IPS-11a (cell line): ENCODE measurements around the gene INS.

ENCODE experiments used
- H3K4me3 ChIP-seq: one replicate; pipeline ENCODE4 v1.5.1; 2013; ENCODE audit warnings: low read depth, low read length, control low read depth

Gene INS

DNA sequence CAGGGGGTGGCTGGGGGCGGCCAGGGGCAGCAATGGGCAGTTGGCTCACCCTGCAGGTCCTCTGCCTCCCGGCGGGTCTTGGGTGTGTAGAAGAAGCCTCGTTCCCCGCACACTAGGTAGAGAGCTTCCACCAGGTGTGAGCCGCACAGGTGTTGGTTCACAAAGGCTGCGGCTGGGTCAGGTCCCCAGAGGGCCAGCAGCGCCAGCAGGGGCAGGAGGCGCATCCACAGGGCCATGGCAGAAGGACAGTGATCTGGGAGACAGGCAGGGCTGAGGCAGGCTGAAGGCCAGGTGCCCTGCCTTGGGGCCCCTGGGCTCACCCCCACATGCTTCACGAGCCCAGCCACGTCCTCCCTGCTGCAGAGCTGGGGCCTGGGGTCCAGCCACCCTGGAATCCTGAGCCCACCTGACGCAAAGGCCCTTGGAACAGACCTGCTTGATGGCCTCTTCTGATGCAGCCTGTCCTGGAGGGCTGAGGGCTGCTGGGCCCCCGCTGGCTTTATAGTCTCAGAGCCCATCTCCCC is at the start of gene INS:
Gene INS, minus strand, starts transcription at position 474 of the 524 bp plus-strand sequence. Its CDS starts 238 bp downstream, at position 236.
- no peak within 1 kb of the TSS for H3K4me3 ChIP-seq

DNA sequence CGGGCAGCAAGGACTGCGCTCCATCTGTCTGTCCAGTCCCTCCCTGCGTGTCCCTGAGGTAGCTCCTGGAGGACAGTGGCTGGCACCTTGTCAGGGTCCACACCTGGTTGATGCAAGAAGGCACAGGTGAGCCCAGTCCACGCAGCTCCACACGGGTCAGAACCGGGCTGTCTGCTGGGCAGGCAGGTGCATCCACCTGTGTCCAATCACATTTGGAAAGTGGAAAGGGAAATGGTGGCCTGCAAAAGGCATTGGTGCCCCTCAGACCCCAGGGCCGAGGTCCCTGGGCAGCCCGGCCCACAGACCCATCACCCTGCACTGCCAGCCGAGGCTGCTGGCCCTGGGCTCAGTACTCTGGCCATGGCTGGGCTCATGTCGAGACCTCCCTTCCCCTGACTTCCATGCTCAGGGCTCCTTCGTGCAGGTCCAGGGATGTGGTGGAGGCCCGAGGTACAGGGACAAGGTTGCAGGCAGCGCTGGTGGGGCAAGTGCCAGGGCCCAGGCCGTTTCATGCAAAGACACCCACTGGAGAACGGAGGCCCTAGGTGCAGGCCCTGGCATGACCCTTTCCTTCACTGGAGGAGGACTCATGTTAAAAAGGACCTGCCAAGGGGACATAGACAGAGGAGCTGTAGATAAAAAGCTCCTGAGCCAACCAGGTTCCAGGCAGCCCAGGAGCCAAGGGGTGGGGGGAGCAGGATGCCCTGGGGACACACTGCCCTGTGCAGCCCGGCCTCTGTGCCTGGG is 49.5 kb upstream of the INS start:
- H3K4me3 ChIP-seq, result no peak overlapping the region

DNA sequence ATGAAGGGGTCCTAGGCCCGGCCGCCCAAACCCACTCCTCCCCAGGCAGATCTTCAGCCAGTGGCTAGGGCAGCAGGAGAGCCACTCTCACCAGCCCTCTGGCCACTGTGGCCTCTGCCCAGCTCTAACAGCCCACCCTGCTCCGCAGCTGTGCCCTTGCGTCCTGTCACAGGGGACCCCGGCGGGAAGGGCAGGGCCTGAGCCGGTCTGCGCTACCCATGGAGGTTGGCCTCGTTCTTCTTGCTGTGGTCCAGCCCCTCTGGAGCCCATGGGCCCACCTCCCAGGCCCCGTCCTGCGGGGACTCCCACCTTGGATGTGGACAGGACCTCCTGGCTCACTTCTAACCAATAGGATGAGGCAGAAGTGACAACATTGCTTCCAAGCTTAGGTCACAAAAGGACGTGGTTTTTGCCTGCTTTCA is 48.9 kb upstream of the INS start:
- no peak overlapping the region for H3K4me3 ChIP-seq

DNA sequence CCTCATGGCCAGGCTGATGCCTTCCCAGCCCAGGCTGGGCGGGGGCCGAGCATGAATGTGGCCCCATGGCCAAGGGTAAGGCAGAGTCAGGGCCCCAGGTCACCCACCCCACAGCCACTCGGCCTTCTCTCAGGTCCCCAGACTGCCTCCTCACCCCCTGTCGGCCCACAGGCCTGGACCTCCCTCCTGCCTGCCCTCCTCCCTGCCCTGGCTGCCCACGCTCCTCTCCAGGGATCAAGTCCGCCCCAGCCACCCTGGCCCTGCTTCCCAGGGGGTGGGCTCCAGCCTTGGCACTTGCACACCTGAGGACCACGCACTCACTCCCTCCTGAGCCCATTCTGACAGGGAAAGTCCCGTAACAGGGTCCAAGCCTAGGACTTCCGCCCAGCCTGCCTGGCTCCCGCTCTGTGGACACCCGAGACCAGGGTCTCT is 48.4 kb upstream of the INS start:
- H3K4me3 ChIP-seq, result no peak overlapping the region

DNA sequence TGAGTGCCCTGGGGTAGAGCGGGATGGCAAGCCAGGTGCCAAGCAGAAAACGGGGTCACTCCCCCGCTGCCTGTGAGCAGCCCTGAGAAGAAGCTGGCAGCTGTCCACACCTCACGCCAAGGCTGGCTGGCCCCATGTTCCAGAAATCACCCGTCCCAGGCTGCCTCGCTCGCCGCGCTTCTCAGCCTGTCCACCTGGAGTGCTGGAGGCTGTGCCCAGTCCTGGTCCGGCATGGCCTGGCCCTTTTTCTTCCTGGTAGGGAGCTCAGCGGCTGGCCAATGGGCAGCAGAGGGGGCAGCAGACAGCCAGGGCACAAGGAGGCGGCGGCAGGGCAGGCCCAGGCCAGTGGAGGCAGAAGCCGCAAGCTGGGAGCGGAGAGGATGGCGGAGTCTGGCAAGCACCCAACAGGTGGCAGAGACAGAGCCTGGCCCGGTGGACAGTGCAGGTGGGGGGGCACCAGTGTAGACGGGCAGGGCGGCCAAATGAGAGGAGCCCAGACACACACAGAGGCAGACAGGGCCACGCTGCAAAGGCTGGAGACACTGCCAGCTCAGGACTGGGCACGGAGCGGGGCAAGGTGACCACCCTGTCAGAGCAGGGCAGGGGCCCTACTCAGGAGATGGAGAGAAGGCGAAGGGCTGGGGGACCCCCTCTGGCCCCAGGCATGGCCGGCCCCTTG is 47.8 kb upstream of the INS start:
- H3K4me3 ChIP-seq, result no peak overlapping the region

DNA sequence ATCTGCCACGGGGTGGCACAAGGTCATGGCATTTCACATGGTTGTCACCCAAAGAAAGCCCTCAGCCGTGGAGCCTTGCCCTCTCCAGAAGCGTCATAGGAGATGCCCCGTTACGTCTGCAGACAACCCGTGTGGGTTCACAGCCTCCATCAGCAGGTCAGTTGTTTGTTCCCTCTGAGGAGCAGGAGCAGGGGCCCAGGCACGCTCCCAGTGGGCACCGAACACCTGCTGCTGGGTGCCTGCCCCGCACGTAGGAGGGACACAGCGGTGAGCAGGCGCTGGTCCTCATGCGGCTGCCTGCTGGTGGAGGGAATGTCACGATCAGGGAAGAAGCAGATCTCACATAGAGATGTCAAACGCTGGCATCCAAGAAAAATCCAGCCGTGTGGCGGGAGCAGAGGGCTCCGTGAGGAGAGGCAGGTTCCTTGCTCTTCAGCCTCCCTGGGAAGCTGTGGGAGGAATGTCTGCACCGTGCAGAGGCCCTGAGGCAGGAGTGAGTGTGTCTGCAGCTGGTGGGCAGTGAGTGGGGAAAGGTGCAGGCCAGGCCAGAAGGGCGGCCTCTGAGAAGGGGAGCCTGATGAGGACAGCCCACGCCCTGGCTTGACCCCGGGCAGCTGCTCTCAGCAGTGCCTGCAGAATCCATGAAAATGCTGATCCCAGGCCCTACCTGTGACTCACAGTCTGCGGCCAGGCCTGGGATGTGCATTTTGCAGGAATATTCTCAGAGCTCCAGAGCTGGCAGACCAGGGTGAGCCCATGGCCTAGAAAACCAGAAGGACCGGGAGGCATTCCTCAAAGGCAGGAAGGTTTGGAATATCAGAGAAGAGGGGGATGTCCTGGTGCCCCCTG is 47.0 kb upstream of the INS start:
- H3K4me3 ChIP-seq, result no peak overlapping the region

DNA sequence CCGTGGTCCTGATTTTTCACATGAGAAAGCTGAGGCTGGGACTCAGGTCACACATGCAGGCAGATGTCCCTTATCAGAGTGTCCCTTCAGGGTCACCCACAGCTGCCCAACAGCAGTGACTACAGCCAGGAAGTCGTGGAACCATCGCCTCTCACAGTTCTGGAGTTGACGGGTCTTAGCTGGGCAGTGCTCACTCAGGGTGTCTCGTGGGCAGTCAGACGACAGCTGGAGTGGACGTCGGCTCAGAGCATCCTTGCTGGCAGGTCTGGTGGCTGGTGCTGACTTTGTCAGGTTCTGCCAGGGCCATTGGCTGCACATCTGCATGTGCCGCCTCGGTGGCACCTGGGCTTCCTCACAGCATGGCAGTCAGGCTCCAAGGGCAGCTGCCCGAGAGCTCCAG is 46.2 kb upstream of the INS start:
- no peak overlapping the region for H3K4me3 ChIP-seq

DNA sequence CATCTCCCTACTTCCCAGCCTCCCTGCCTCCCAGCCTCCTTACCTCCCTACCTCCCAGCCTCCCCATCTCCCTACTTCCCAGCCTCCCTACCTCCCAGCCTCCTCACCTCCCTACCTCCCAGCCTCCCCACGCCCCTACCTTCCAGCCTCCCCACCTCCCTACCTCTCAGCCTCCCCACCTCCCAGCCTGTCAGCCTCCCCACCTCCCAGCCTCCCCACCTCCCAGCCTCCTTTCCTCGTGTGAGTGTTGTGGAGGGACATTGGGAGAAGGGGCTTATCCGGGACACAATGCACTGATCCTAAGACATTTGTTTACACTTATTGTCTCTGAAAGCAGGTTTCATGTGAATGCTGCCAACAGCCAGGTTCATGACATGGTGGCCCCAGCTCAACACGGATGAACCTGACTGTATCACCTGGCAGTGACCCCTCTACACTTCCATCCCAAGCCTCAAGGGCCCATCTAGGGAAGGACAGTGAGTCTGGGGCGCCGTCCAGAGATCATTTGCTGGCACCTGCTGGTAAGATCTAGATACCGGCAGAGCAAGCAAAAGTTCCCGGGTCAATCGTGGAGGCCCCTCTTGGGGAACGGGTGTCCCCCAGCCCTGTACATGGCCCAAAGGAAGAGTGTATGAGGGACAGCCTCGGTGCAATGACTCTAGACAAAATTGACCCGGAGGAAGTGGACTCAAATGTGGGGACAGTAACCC is 45.1 kb upstream of the INS start:
- H3K4me3 ChIP-seq, result no peak overlapping the region

DNA sequence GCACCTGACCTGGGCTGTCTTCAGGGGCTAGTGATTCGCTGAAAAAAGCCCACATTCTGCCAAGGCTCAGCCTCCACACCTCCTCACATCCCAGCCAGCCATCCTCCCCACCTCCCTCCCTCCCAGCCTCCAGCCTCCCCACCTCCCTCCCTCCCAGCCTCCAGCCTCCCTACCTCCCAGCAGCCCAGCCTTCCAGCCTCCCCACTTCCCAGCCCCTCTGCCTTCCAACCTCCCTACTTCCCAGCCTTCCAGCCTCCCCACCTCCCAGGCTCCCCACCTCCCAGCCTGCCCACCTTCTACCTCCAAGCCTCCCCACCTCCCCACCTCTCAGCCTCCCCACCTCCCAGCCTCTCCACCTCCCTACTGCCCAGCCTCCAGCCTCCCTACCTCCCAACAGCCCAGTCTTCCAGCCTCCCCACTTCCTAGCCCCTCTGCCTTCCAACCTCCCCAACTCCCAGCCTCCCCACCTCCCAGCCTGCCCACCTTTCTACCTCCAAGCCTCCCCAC is 44.3 kb upstream of the INS start:
- no peak overlapping the region for H3K4me3 ChIP-seq

DNA sequence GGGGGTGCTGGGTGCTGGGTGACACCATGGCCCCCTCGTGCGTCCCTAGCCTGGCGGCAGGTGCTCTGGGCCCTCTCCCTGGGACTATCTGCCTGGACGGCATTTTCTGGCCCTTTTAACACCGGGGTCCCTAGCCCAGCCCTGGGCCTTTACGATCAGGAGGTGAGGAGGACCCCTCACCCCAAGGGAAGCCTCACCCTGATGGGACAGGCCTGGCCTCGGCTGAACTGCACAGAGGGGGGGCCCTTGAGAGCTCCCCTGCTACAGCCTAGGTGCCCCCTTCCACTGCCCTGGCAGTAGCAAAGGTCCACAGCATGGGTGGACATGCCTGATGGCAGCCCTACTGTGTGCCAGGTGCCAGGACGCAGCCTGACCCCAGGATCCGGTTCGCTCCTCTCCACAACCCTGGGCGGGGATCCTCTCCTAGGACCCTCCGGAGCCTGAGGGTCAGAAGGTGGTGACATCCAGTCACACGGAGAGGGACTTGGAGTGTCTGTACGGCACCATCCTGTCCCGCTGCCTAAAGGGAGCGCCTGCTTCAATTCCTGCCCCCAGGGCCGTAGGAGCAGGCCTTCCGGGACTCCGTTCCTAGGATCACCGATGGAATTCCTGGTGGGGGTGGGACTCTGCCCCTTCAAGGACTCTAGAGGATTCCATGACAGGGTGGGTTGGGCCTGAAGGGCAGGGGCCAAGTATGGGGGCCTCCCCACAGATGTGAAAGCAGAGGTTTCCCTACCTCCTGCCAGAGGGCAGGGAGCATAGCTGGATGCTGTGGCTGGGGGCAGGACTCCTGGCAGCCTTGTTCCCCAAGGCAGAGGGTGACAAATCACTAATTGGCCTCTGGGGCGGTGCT is 43.6 kb upstream of the INS start:
- H3K4me3 ChIP-seq, result no peak overlapping the region

DNA sequence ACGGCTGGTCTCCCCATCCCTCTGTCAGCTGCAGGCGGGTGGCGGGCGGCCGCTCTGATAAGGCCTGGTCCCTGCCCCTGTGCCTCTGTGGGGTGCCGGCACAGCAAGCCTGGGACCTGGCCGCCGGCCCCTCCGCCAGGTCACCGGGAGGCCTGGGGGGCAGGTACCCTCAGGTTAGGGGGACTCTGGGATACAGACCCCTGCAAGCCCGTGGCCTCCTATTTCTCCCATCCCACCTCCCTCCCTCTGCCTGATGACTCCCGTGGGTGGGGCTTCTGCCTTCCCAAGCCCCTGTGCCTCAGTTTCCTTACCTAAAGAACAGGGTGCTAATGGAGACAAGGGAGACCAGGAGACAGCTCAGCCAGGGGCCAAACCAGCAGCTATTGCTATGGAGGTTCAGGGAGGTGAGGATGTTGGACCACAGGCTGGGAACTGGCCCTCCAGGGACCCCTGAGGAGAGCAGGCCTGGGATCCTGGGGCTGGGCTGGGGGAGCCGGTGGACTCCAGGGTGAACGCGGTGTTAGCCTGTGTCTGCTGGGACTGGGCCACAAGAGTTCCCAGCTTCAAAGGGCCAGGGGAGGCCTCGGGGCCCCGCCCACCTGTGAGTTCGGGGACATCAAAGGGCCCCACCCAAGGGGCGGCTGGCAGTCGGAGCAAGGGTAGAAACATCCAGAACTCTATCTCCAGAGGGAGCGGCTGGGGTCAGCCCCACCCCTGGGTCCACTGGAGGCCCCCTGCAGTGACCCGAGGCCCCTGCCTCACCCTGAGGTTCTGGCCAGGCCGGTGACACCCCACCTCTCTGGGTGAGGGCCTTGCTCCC is 42.6 kb upstream of the INS start:
- no peak overlapping the region for H3K4me3 ChIP-seq

DNA sequence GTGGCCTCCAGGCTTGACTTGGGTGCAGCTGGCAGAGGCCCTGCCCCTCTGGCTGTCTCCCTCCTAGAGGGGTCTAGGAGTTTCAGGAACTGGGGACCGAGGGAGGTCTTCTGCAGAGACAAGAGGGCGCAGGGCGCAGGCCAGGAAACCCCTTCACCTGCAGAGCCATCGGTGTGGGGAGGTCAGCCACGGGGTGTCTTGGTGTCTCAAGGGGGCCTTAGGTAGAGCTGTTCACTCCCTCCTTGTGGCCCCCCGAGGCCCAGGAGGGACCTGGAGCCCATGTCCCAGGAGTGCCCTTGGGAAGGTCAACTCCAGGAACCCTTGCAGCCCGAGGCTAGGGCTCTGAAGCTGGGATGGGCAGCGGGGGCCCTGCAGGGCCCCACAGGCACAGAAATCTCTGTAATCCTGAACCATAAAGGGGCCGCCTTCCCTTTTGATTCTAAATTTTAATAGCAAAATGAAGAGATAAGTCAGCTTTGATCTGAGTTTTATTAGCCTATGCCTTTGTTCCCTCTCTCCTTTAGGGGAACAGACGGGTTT is 42.0 kb upstream of the INS start:
- H3K4me3 ChIP-seq, result no peak overlapping the region

DNA sequence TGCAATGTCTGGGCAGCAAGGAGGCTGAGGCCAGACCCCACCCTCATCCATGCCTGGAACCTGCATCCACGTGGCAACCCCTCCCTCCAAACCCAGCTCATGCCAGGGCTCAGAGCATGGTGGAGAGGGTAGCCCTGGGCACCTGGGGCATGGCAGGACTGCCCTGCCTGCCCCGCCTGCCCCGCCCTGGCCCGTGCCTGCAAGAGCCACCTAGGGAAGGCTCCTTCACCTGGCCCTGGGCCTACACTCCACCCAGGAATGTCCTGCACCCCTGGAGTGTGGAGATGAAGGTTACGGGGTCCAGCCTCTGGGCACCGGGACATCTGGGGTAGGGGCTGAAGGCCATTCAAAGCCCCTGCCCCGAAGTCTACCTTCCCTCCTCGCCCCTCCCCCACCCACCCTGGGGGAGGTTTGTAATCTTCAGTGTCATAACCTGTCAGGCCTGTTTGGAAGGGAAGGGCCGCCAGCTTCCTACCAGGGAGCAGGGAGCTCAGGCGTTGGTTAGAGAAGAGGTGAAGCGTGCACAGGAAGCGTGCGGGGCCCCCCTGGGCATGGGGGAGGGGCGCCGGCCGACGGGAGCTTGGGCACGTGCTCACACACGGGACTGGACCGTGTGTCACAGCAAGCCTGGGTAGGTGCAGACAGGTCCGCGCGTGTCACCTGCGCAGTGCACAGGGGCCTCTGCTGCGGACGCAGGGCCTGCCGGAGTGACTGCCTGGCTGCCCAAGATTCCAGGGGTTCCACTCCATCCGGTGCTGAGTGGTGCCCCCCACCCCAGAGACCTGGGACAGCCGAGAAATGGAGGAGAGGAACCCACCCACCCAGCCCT is 41.3 kb upstream of the INS start:
- no peak overlapping the region for H3K4me3 ChIP-seq

DNA sequence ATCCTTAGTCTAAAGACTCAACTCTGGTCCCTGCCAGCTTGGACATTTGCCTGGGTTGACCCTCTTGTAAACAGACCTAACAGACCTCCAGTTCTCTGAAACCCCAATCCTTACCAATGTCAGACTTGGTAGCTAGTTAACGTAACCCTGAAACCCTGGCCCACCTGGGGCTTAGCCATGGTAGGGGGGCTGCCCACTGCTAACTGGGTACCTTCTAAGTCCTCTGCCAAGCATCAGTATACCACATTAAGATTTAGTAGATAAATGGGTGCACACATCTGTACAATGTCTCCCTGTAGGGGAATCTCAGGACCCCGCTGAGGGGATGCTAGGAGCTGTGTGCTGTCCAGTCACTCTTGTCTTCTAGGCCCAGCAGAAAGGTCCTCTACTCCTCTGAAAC is 40.5 kb upstream of the INS start:
- no peak overlapping the region for H3K4me3 ChIP-seq

DNA sequence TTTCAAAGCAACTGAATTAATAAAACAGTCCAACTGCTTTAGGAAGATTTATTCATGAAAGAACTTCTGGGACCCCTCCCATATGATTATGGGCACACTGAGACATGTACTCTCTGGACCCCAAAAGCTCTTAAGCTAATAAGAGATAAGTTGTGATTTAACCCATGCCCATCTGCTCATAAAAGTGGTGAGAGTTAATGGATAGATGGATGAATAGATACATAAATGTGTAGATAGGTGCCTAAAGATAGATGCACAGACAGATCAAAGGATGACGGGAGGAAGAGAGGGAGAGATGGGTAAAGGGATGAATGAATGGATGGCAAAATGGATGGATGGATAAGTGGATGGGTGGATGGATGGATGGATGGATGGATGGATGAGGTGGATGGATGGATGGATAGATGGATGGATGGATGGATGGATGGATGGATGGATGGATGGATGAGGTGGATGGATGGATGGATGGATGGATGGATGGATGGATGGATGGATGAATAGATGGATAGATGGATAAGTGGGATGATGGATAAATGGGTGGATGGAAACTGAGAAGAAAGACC is 40.0 kb upstream of the INS start:
- no peak overlapping the region for H3K4me3 ChIP-seq

DNA sequence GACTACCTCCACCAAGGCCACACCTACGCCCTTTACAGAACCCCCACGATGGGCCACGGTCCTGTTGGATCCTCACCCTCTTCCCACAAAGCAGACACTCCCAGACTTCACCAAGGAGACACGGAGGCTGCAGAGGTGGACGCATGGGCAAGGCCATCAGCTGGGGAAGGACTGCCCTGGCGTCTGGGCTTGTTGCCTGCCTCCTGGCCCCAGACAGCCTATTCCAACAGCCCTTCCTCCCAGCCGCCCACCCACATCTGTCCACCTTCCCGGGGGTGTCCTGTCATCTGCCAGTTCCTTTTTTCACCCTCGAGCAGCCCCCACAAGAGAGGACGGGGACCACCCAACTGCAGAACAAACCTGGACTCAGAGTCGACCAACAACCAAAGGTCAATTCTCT is 39.5 kb upstream of the INS start:
- no peak overlapping the region for H3K4me3 ChIP-seq
